Hepatocyte (in vitro differentiated cells): Measurements from ENCODE around the gene SCAMP2. TPM values are rescaled to one million over a fixed set of nuclear protein-coding genes. Genes with fewer than 3 reads are reported as not detected.

Experiments used
- DNase-seq: peaks from one replicate; pipeline ENCODE4 v3.0.0-alpha.2; 2016; ENCODE audit warnings: low spot score
- H2AFZ ChIP-seq: fragments of 200-600 bp; sonication (generic); 2 replicates; pipeline ENCODE4 v1.6.0; 2016; ENCODE audit warnings: antibody characterized with exemption, mild to moderate bottlenecking
- H3K27ac ChIP-seq: fragments of 200-600 bp; sonication (generic); 2 replicates; pipeline ENCODE4 v1.5.1; 2016; ENCODE audit warnings: mild to moderate bottlenecking
- H3K27me3 ChIP-seq: fragments of 200-600 bp; sonication (generic); 2 replicates; pipeline ENCODE4 v1.6.1; 2016
- H3K36me3 ChIP-seq: fragments of 200-600 bp; sonication (generic); replicated peaks from 2 replicates; pipeline ENCODE4 v1.5.1; 2016; ENCODE audit warnings: low read depth; ENCODE audit not compliant: insufficient read depth
- H3K4me1 ChIP-seq: fragments of 200-600 bp; sonication (generic); 2 replicates; pipeline ENCODE4 v1.5.1; 2016; ENCODE audit warnings: mild to moderate bottlenecking, moderate library complexity; ENCODE audit not compliant: insufficient read depth
- H3K4me2 ChIP-seq: fragments of 200-600 bp; sonication (generic); 2 replicates; pipeline ENCODE4 v1.6.0; 2016
- H3K4me3 ChIP-seq: fragments of 200-600 bp; sonication (generic); 2 replicates; pipeline ENCODE4 v1.5.1; 2016; ENCODE audit warnings: mild to moderate bottlenecking
- H3K79me2 ChIP-seq: fragments of 200-600 bp; sonication (generic); 2 replicates; pipeline ENCODE4 v1.6.0; 2017; ENCODE audit warnings: mild to moderate bottlenecking
- H3K9me2 ChIP-seq: fragments of 200-600 bp; sonication (generic); replicated peaks from 2 replicates; pipeline ENCODE4 v1.6.0; 2017; ENCODE audit warnings: mild to moderate bottlenecking; ENCODE audit not compliant: insufficient read depth
- H3K9me3 ChIP-seq: fragments of 200-600 bp; sonication (generic); 2 replicates; pipeline ENCODE4 v1.5.1; 2016; ENCODE audit warnings: low read depth, mild to moderate bottlenecking
- H4K20me1 ChIP-seq: fragments of 200-600 bp; sonication (generic); 2 replicates; pipeline ENCODE4 v1.6.0; 2016; ENCODE audit warnings: mild to moderate bottlenecking; ENCODE audit not compliant: insufficient read depth, poor library complexity, severe bottlenecking
- CTCF ChIP-seq: fragments of 200-600 bp; sonication (generic); IDR thresholded peaks from 2 replicates; pipeline ENCODE4 v1.5.1; 2016; ENCODE audit warnings: antibody characterized with exemption, mild to moderate bottlenecking; ENCODE audit not compliant: poor library complexity
- EZH2 ChIP-seq: fragments of 200-600 bp; sonication (generic); IDR thresholded peaks from 2 replicates; pipeline ENCODE4 v1.6.1; 2016; ENCODE audit warnings: antibody characterized with exemption, mild to moderate bottlenecking, borderline replicate concordance
- EZH2phosphoT487 ChIP-seq: fragments of 200-600 bp; sonication (generic); IDR thresholded peaks from one replicate; pipeline ENCODE4 v1.6.1; 2018; ENCODE audit warnings: antibody characterized with exemption, mild to moderate bottlenecking, low read depth, moderate library complexity; ENCODE audit not compliant: unreplicated experiment, severe bottlenecking
- WGBS: methylation state at CpG from one replicate; pipeline ENCODE4 v1.1.6; 2016; ENCODE audit warnings: low lambda C conversion rate; ENCODE audit errors: missing lambda C conversion rate; 5-methylcytosine and 5-hydroxymethylcytosine counted together
- polyA plus RNA-seq: library from polyadenylated mRNA; unstranded; fragments of >200 nt; fragmentation: Nextera tagmentation; extraction: Ambion mirVana; gene quantifications from 2 replicates; pipeline ENCODE4 v1.2.1, GENCODE V29; 2016
- total RNA-seq: library from RNA; depleted of rRNA; stranded (reverse); fragments of >200 nt; gene quantifications from 2 replicates; pipeline ENCODE4 v1.2.3, GENCODE V29; 2014

The SCAMP2 gene
- total and polyA plus RNA-seq, 2 experiments from 2014 or later: 64.0 to 130 TPM

- no peaks in the 10 kb centered on the region for H4K20me1 ChIP-seq
- H3K79me2 ChIP-seq: no peaks in the 10 kb centered on the region
- DNase-seq: no peak
- H2AFZ ChIP-seq: no peak overlapping the region
- no peak for TF ChIP-seq EZH2
- no peak for TF ChIP-seq EZH2phosphoT487
- no peak for TF ChIP-seq CTCF
- H3K9me2 ChIP-seq: no peaks in the 10 kb centered on the region
- peaks cover 9% of the 10 kb centered on the region for H3K27me3 ChIP-seq
- H3K4me1 ChIP-seq: no peaks in the 10 kb centered on the region
- no peaks in the 10 kb centered on the region for H3K9me3 ChIP-seq
- H3K4me3 ChIP-seq: no peak overlapping the region
- WGBS: 45% methylated on average over 11 of the region's 11 CpGs
- H3K27ac ChIP-seq: no peak overlapping the region
- no peaks in the 10 kb centered on the region for H3K36me3 ChIP-seq
- no peak overlapping the region for H3K4me2 ChIP-seq
These were observed 51.9 kb downstream of the SCAMP2 start for GRCh38 chr15:74821091-74821789.

GRCh38 chr15:74820056-74820455 lies 53.1 kb downstream of the SCAMP2 start:
- no peak for DNase-seq
- no peak overlapping the region for H3K4me3 ChIP-seq
- H3K9me2 ChIP-seq: no peaks in the 10 kb centered on the region
- H4K20me1 ChIP-seq: no peaks in the 10 kb centered on the region
- no peaks in the 10 kb centered on the region for H3K36me3 ChIP-seq
- no peak for TF ChIP-seq EZH2phosphoT487
- TF ChIP-seq CTCF: no peak
- no peak for TF ChIP-seq EZH2
- WGBS: 87% methylated on average over 5 of the region's 5 CpGs
- no peak overlapping the region for H3K4me2 ChIP-seq
- H3K79me2 ChIP-seq: no peaks in the 10 kb centered on the region
- H3K27ac ChIP-seq: no peak overlapping the region
- no peak overlapping the region for H2AFZ ChIP-seq
- no peaks in the 10 kb centered on the region for H3K9me3 ChIP-seq
- no peaks in the 10 kb centered on the region for H3K27me3 ChIP-seq
- no peaks in the 10 kb centered on the region for H3K4me1 ChIP-seq

GRCh38 chr15:74817370-74817737 lies 55.8 kb downstream of the SCAMP2 start:
- no peak overlapping the region for H3K27ac ChIP-seq
- H3K27me3 ChIP-seq: no peaks in the 10 kb centered on the region
- no peaks in the 10 kb centered on the region for H3K79me2 ChIP-seq
- no peaks in the 10 kb centered on the region for H4K20me1 ChIP-seq
- no peaks in the 10 kb centered on the region for H3K36me3 ChIP-seq
- no peaks in the 10 kb centered on the region for H3K4me1 ChIP-seq
- 33% methylated on average over 9 of the region's 9 CpGs for WGBS
- DNase-seq: peak; percentile 48
- H3K4me3 ChIP-seq: no peak overlapping the region
- H3K4me2 ChIP-seq: no peak overlapping the region
- TF ChIP-seq EZH2phosphoT487 (no peak), CTCF (peak; percentile 18), EZH2 (no peak)
- no peaks in the 10 kb centered on the region for H3K9me3 ChIP-seq
- H3K9me2 ChIP-seq: no peaks in the 10 kb centered on the region
- no peak overlapping the region for H2AFZ ChIP-seq
